Brain microvascular endothelial cell (primary cell): ENCODE data around the gene LRRC8D.
A peak's percentile ranks its signal among the peaks of the same experiment; 100 is the strongest.

ENCODE experiments used
- DNase-seq: peaks from one replicate; pipeline ENCODE4 v3.0.0-alpha.2; 2020
- H3K27ac ChIP-seq: fragments of 250-450 bp; sonication (Bioruptor Pico); 2 replicates; pipeline ENCODE4 v1.5.1; 2020; ENCODE audit warnings: mild to moderate bottlenecking, moderate library complexity
- H3K27me3 ChIP-seq: fragments of 250-450 bp; sonication (Bioruptor Pico); replicated peaks from 2 replicates; pipeline ENCODE4 v1.5.1; 2020; ENCODE audit warnings: mild to moderate bottlenecking
- H3K36me3 ChIP-seq: fragments of 250-450 bp; sonication (Bioruptor Pico); replicated peaks from 2 replicates; pipeline ENCODE4 v1.5.1; 2020; ENCODE audit warnings: mild to moderate bottlenecking
- H3K4me3 ChIP-seq: 2 replicates; pipeline ENCODE4 v1.5.1; 2011; ENCODE audit warnings: low read depth, mild to moderate bottlenecking, control low read depth, low read length, moderate library complexity
- CTCF ChIP-seq: IDR thresholded peaks from 2 replicates; pipeline ENCODE4 v1.5.1; 2011; ENCODE audit warnings: low read depth, mild to moderate bottlenecking, moderate library complexity, low read length, control low read depth, inconsistent platforms; ENCODE audit errors: missing control alignments
- in situ Hi-C: cut with HindIII; loops from 2 replicates; pipeline ENCODE4 v1.10.0; 2017; ENCODE audit warnings: low sequenced_read_pairs, low pct_ligation_motif_present

LRRC8D gene

GRCh38 chr1:89898695-89899470 is 78.1 kb downstream of the LRRC8D start:
- no peak overlapping the region for H3K27ac ChIP-seq
- TF ChIP-seq CTCF, result no peak
- H3K4me3 ChIP-seq, result no peak overlapping the region
- in situ Hi-C loops, result no loop called here
- H3K36me3 ChIP-seq, result no peaks in the 10 kb centered on the region
- no peak for DNase-seq
- H3K27me3 ChIP-seq, result no peaks in the 10 kb centered on the region

GRCh38 chr1:89900323-89900722 is 79.5 kb downstream of the LRRC8D start:
- no peak for DNase-seq
- Histone ChIP-seq H3K36me3 (no peaks in the 10 kb centered on the region), H3K27ac (no peak overlapping the region), H3K4me3 (no peak overlapping the region), H3K27me3 (no peaks in the 10 kb centered on the region)
- in situ Hi-C loops, result no loop called here
- TF ChIP-seq CTCF, result no peak

- H3K4me3 ChIP-seq, result no peak overlapping the region
- H3K27ac ChIP-seq, result no peak overlapping the region
- no peaks in the 10 kb centered on the region for H3K27me3 ChIP-seq
- no peak for DNase-seq
- no peaks in the 10 kb centered on the region for H3K36me3 ChIP-seq
- in situ Hi-C loops, result no loop called here
- no peak for TF ChIP-seq CTCF
These were observed 80.2 kb downstream of the LRRC8D start for GRCh38 chr1:89900791-89901708.

GRCh38 chr1:89901957-89902669 is 81.3 kb downstream of the LRRC8D start:
- Histone ChIP-seq H3K4me3 (no peak overlapping the region), H3K27me3 (no peaks in the 10 kb centered on the region), H3K27ac (no peak overlapping the region), H3K36me3 (no peaks in the 10 kb centered on the region)
- in situ Hi-C loops, result no loop called here
- TF ChIP-seq CTCF, result no peak
- no peak for DNase-seq

- DNase-seq, result no peak
- H3K27me3 ChIP-seq, result no peaks in the 10 kb centered on the region
- H3K4me3 ChIP-seq, result no peak overlapping the region
- TF ChIP-seq CTCF, result no peak
- H3K36me3 ChIP-seq, result no peaks in the 10 kb centered on the region
- in situ Hi-C loops, result no loop called here
- peak overlapping the region; percentile 15 for H3K27ac ChIP-seq
These were observed 82.7 kb downstream of the LRRC8D start for GRCh38 chr1:89903550-89903949.
